IMR-90 (cell line): ENCODE measurements around the gene DUSP3. TPM values are rescaled to one million over a fixed set of nuclear protein-coding genes. Genes with fewer than 3 reads are reported as not detected.
A peak's percentile ranks its signal among the peaks of the same experiment; 100 is the strongest.

Source experiments
- ATAC-seq: fragments of 200-7000 bp; cut with Tn5 transposase; 2 replicates; pipeline ENCODE4 v1.9.1; 2020; ENCODE audit warnings: low read depth, mild to moderate bottlenecking, moderate library complexity
- BruUV-seq: library from RNA; stranded (reverse); fragments of 400-500 nt; replicated peaks from 2 replicates; lab custom pipeline; 2021; lab: Mats Ljungman, UMichigan
- CTCF ChIA-PET: fragments of 300-600 bp; formaldehyde crosslinking; extraction: SDS; loops from one replicate; lab custom pipeline; 2021; ENCODE audit warnings: antibody characterized with exemption; lab: Yijun Ruan, JAX
- POLR2A ChIA-PET: fragments of 300-600 bp; sonication (Branson Sonifier 250); formaldehyde crosslinking; loops from one replicate; lab custom pipeline; 2022; ENCODE audit warnings: antibody characterized with exemption; ENCODE audit not compliant: unreplicated experiment; lab: Charles Lee
- DNase-seq: peaks from one replicate; pipeline ENCODE4 v3.0.0; 2013
- H2AFZ ChIP-seq: replicated peaks from 2 replicates; pipeline ENCODE3; 2013; ENCODE audit warnings: low read length, mild to moderate bottlenecking; ENCODE audit not compliant: poor library complexity
- H2AK5ac ChIP-seq: 2 replicates; pipeline ENCODE4 v1.6.1; 2013; ENCODE audit warnings: low read depth, low read length, inconsistent platforms
- H2AK9ac ChIP-seq: replicated peaks from 2 replicates; pipeline ENCODE3; 2013; ENCODE audit warnings: mild to moderate bottlenecking, low read depth, low read length, moderate library complexity; ENCODE audit not compliant: poor library complexity
- H2BK120ac ChIP-seq: 2 replicates; pipeline ENCODE4 v1.6.1; 2013; ENCODE audit warnings: low read depth, low read length, inconsistent platforms
- H2BK15ac ChIP-seq: 3 replicates; pipeline ENCODE4 v1.6.1; 2013; ENCODE audit warnings: low read depth, low read length, inconsistent platforms
- H2BK20ac ChIP-seq: 2 replicates; pipeline ENCODE4 v1.6.1; 2013; ENCODE audit warnings: low read depth, mild to moderate bottlenecking, inconsistent platforms, low read length, moderate library complexity
- H2BK5ac ChIP-seq: 2 replicates; pipeline ENCODE4 v1.6.1; 2013; ENCODE audit warnings: mild to moderate bottlenecking, low read depth, low read length, inconsistent platforms; ENCODE audit not compliant: poor library complexity, severe bottlenecking
- H3K14ac ChIP-seq: replicated peaks from 2 replicates; pipeline ENCODE4 v1.6.1; 2013; ENCODE audit warnings: low read depth, low read length, inconsistent platforms
- H3K18ac ChIP-seq: 2 replicates; pipeline ENCODE4 v1.6.1; 2013; ENCODE audit warnings: low read depth, low read length, control low read depth
- H3K23ac ChIP-seq: 2 replicates; pipeline ENCODE4 v1.6.1; 2013; ENCODE audit warnings: low read depth, low read length, inconsistent platforms
- H3K27ac ChIP-seq: 2 replicates; pipeline ENCODE4 v1.5.1; 2013; ENCODE audit warnings: mild to moderate bottlenecking, control low read depth, low read length; ENCODE audit not compliant: insufficient read depth
- H3K27me3 ChIP-seq: 2 replicates; pipeline ENCODE4 v1.6.1; 2013; ENCODE audit warnings: low read length; ENCODE audit not compliant: control insufficient read depth, insufficient read depth
- H3K36me3 ChIP-seq: 2 replicates; pipeline ENCODE4 v1.6.1; 2013; ENCODE audit warnings: low read length, mixed read lengths; ENCODE audit not compliant: control insufficient read depth, insufficient read depth
- H3K4ac ChIP-seq: 2 replicates; pipeline ENCODE4 v1.6.1; 2013; ENCODE audit warnings: low read depth, low read length, inconsistent platforms
- H3K4me1 ChIP-seq: 2 replicates; pipeline ENCODE4 v1.6.1; 2013; ENCODE audit warnings: low read length, mixed read lengths; ENCODE audit not compliant: control insufficient read depth, insufficient read depth
- H3K4me2 ChIP-seq: 2 replicates; pipeline ENCODE4 v1.6.1; 2013; ENCODE audit warnings: low read depth, mild to moderate bottlenecking, control low read depth, low read length, moderate library complexity
- H3K4me3 ChIP-seq: 2 replicates; pipeline ENCODE4 v1.5.1; 2013; ENCODE audit warnings: low read depth, mild to moderate bottlenecking, control low read depth, low read length, moderate library complexity; ENCODE audit not compliant: insufficient read depth
- H3K56ac ChIP-seq: 2 replicates; pipeline ENCODE4 v1.6.1; 2013; ENCODE audit warnings: low read length, inconsistent platforms; ENCODE audit not compliant: insufficient read depth; ENCODE audit errors: extremely low read depth
- H3K79me1 ChIP-seq, 2 experiments: 2 replicates each; pipeline ENCODE4 v1.6.1; 2013; ENCODE audit warnings: low read length in 2 of 2, inconsistent platforms in 1 of 2, low read depth in 1 of 2
- H3K9ac ChIP-seq: 2 replicates; pipeline ENCODE4 v1.6.1; 2013; ENCODE audit warnings: low read depth, low read length, control low read depth
- H3K9me1 ChIP-seq: 2 replicates; pipeline ENCODE4 v1.6.1; 2013; ENCODE audit warnings: low read length, inconsistent platforms; ENCODE audit not compliant: insufficient read depth
- H3K9me3 ChIP-seq: 2 replicates; pipeline ENCODE4 v1.6.1; 2013; ENCODE audit warnings: low read length; ENCODE audit not compliant: control insufficient read depth, insufficient read depth
- H4K20me1 ChIP-seq: 2 replicates; pipeline ENCODE4 v1.6.1; 2013; ENCODE audit warnings: low read length, inconsistent platforms; ENCODE audit not compliant: insufficient read depth
- H4K5ac ChIP-seq: 2 replicates; pipeline ENCODE4 v1.6.1; 2013; ENCODE audit warnings: mild to moderate bottlenecking, low read depth, low read length, control low read depth
- H4K8ac ChIP-seq, 2 experiments: 2 replicates each; pipeline ENCODE4 v1.6.1; 2013; ENCODE audit warnings: low read depth in 2 of 2, low read length in 2 of 2, control low read depth in 1 of 2, inconsistent platforms in 1 of 2
- H4K91ac ChIP-seq: 2 replicates; pipeline ENCODE4 v1.6.1; 2013; ENCODE audit warnings: low read depth, low read length, inconsistent platforms; ENCODE audit not compliant: insufficient read depth
- BHLHE40 ChIP-seq: fragments of 150-350 bp; IDR thresholded peaks from 2 replicates; pipeline ENCODE4 v1.6.1; 2016; ENCODE audit warnings: mild to moderate bottlenecking, low read depth, low read length
- CHD1 ChIP-seq: IDR thresholded peaks from 2 replicates; pipeline ENCODE4 v1.6.1; 2012; ENCODE audit warnings: low read depth, low read length, improper control_type of control experiment
- CTCF ChIP-seq: conservative IDR thresholded peaks from 2 replicates; pipeline ENCODE4 v1.5.1; 2012; ENCODE audit warnings: mild to moderate bottlenecking, low read depth, low read length, improper control_type of control experiment
- FOS ChIP-seq: fragments of 150-350 bp; IDR thresholded peaks from 2 replicates; pipeline ENCODE4 v1.6.1; 2016; ENCODE audit warnings: low read depth, low read length
- MAZ ChIP-seq: IDR thresholded peaks from 2 replicates; pipeline ENCODE4 v1.6.1; 2012; ENCODE audit warnings: low read depth, mild to moderate bottlenecking, low read length, improper control_type of control experiment, moderate library complexity, borderline replicate concordance
- MXI1 ChIP-seq: IDR thresholded peaks from 2 replicates; pipeline ENCODE4 v1.6.1; 2012; ENCODE audit warnings: low read depth, mild to moderate bottlenecking, low read length, moderate library complexity, borderline replicate concordance
- NFE2L2 ChIP-seq: fragments of 150-350 bp; IDR thresholded peaks from 2 replicates; pipeline ENCODE4 v1.6.1; 2016; ENCODE audit warnings: low read depth, mild to moderate bottlenecking, low read length
- POLR2A ChIP-seq: IDR thresholded peaks from 2 replicates; pipeline ENCODE4 v1.6.1; 2012; ENCODE audit warnings: mild to moderate bottlenecking, low read depth, low read length
- RAD21 ChIP-seq: IDR thresholded peaks from 2 replicates; pipeline ENCODE4 v1.6.1; 2012; ENCODE audit warnings: low read length, improper control_type of control experiment
- RCOR1 ChIP-seq: IDR thresholded peaks from 2 replicates; pipeline ENCODE4 v1.6.1; 2012; ENCODE audit warnings: mild to moderate bottlenecking, low read length, improper control_type of control experiment; ENCODE audit not compliant: insufficient replicate concordance
- RFX5 ChIP-seq: IDR thresholded peaks from 2 replicates; pipeline ENCODE4 v1.8.0; 2012; ENCODE audit warnings: low read depth, mild to moderate bottlenecking, low read length, moderate library complexity
- SMC3 ChIP-seq: fragments of 150-350 bp; IDR thresholded peaks from 2 replicates; pipeline ENCODE4 v1.6.1; 2016; ENCODE audit warnings: low read depth, mild to moderate bottlenecking, antibody characterized with exemption, low read length, moderate library complexity
- WGBS, 2 experiments: methylation state at CpG; one replicate each; pipeline versions ENCODE4 v1.1.5 to v1.1.7; 2013; ENCODE audit warnings: missing lambda C conversion rate in 2 of 2; ENCODE audit not compliant: insufficient read length in 1 of 2; ENCODE audit errors: extremely low coverage in 2 of 2; 5-methylcytosine and 5-hydroxymethylcytosine counted together
- dilution Hi-C: fragments of 300-500 bp; cut with HindIII; formaldehyde crosslinking; loops from one replicate; pipeline ENCODE4 v1.14.3; 2018; ENCODE audit warnings: low sequenced_read_pairs; ENCODE audit not compliant: unreplicated experiment
- in situ Hi-C: fragments of 300-500 bp; cut with MboI; formaldehyde crosslinking; loops from 3 replicates; pipeline ENCODE4 v1.14.3; 2019; ENCODE audit warnings: low sequenced_read_pairs, inconsistent platforms, mixed read lengths
- intact Hi-C: fragments of 100-400 bp; cut with micrococcal nuclease; formaldehyde crosslinking; loops from 2 replicates; pipeline ENCODE4 v1.10.0; 2022
- polyA plus RNA-seq, 3 experiments: library from polyadenylated mRNA; depleted of rRNA; stranded (reverse); fragments of >200 nt; gene quantifications; 2 replicates each; pipeline ENCODE4 v1.2.3, GENCODE V29; 2012; ENCODE audit warnings: low replicate concordance in 1 of 3
- total RNA-seq: library from RNA; depleted of rRNA; stranded (reverse); fragments of >200 nt; gene quantifications from 2 replicates; pipeline ENCODE4 v1.2.3, GENCODE V29; 2012

Gene DUSP3
- total and polyA plus RNA-seq, 2 of the 4 experiments (the other 2 are of a cell fraction): 33.3 to 40.9 TPM

DNA sequence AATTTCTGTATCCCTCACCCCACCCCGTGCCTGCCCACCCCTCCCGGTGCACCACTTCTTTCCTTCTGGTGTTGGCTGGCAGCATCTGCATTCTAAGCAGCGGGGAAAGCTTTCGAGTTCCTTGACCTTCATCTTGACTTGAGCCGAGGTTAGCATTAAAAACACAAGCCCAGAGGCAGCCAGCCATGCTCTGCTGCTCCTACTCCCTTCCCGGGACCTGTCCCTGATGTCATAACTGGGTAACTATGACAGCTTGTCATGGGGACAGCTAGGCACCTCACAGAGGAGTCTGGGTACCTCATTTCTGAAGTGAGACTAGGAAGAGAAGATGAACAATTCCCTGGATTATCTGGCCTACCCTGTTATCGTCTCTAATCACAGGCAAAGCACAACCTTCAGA lies 1.4 kb upstream of the DUSP3 start, which contains the start of gene CFAP97D1:
Gene CFAP97D1, plus strand, starts transcription at position 301 of the 400 bp plus-strand sequence. Its CDS starts 28 bp downstream, at position 329.
- DNase-seq (no peak), ATAC-seq (no peak)
- TF ChIP-seq SMC3 (no peak), CHD1 (no peak), MXI1 (no peak), RCOR1 (no peak), POLR2A (no peak), RFX5 (no peak), CTCF (no peak), FOS (no peak), MAZ (no peak), NFE2L2 (no peak), BHLHE40 (no peak), RAD21 (no peak)
- no peaks in the 10 kb centered on the region for H3K27me3 ChIP-seq
- H3K9me3 ChIP-seq: no peaks in the 10 kb centered on the region
- ChIA-PET CTCF (no interaction called here), POLR2A (no interaction called here)
- H3K23ac ChIP-seq: peak within 1 kb of the TSS; percentile 85
- dilution Hi-C loops: no loop called here
- H3K56ac ChIP-seq: peak within 1 kb of the TSS; percentile 83; the same call in 1 of the 2 replicates
- peak within 1 kb of the TSS; percentile 86 for H2AK9ac ChIP-seq
- peaks cover 9 to 29% of the 10 kb centered on the region in 2 experiments for H3K79me1 ChIP-seq
- peak within 1 kb of the TSS; percentile 90; the same call in 1 of the 2 replicates for H3K4ac ChIP-seq
- H2BK20ac ChIP-seq: no peak within 1 kb of the TSS
- H4K20me1 ChIP-seq: peaks cover 21% of the 10 kb centered on the region
- H2AK5ac ChIP-seq: peak within 1 kb of the TSS; percentile 35
- intact Hi-C loops: loop anchor here (5.0 kb wide), 2 partner anchors 67 to 382 kb away; partner anchors contain the start of gene CD300LG
- in situ Hi-C loops: no loop called here
- peak within 1 kb of the TSS; percentile 80 for H3K9ac ChIP-seq
- H4K91ac ChIP-seq: 0 out of 2 replicates have a peak within 1 kb of the TSS, but pooled peaks have one; percentile 58
- peak within 1 kb of the TSS; percentile 92; the same call in 1 of the 2 replicates for H3K14ac ChIP-seq
- H4K8ac ChIP-seq: peak within 1 kb of the TSS; percentile 87 to 91; a peak in 3 of 4 replicates
- no TSS peak for BruUV-seq
- H3K36me3 ChIP-seq: peaks cover 8% of the 10 kb centered on the region; the same call in 1 of the 2 replicates
- H3K18ac ChIP-seq: no peak within 1 kb of the TSS
- peak within 1 kb of the TSS; percentile 22; the same call in 1 of the 2 replicates for H2BK120ac ChIP-seq
- peak within 1 kb of the TSS; percentile 25; the same call in 1 of the 2 replicates for H4K5ac ChIP-seq
- peak within 1 kb of the TSS; percentile 97 for H2AFZ ChIP-seq
- peaks cover 9% of the 10 kb centered on the region for H3K4me1 ChIP-seq
- H3K4me2 ChIP-seq: peak within 1 kb of the TSS; percentile 93
- WGBS, 2 experiments: 90% methylated on average over 2 of the region's 7 CpGs; no CpG with 5 or more reads in 1 of the 2 experiments
- no peak within 1 kb of the TSS for H2BK5ac ChIP-seq
- H3K27ac ChIP-seq: peak within 1 kb of the TSS; percentile 66; the same call in 1 of the 2 replicates
- H2BK15ac ChIP-seq: no peak within 1 kb of the TSS; the same call in 2 of the 3 replicates
- H3K4me3 ChIP-seq: peak within 1 kb of the TSS; percentile 67
- peaks cover 23% of the 10 kb centered on the region for H3K9me1 ChIP-seq
